Measurements from ENCODE around the gene DDX55.
"Not testable (repeated sequence)": the region's sequence is repeated elsewhere in the genome, so short reads cannot be mapped to it uniquely, and the experiment has no call there.

Gene DDX55

GRCh38 chr12:123601602-123602489 lies at the start of gene DDX55:
TSS of gene DDX55 (plus strand) at chr12:123602099. CDS start at chr12:123602149, 50 bp downstream.
- DNase-seq: peak; percentile 73 to 78

- not testable (repeated sequence) for DNase-seq
Observed at GRCh38 chr12:123554136-123554535, 47.8 kb upstream of the DDX55 start.

- not testable (repeated sequence) for DNase-seq
Observed at GRCh38 chr12:123554843-123555242, 47.1 kb upstream of the DDX55 start.

- DNase-seq: not testable (repeated sequence)
Observed at GRCh38 chr12:123558487-123558886, 43.4 kb upstream of the DDX55 start.

GRCh38 chr12:123559468-123559867 lies 42.4 kb upstream of the DDX55 start:
- no peak for DNase-seq

GRCh38 chr12:123571343-123571813 lies 30.5 kb upstream of the DDX55 start:
- no peak for DNase-seq

GRCh38 chr12:123572391-123572790 lies 29.5 kb upstream of the DDX55 start:
- no peak for DNase-seq

- no peak for DNase-seq
Observed at GRCh38 chr12:123573870-123574269, 28.0 kb upstream of the DDX55 start.

- no peak for DNase-seq
Observed at GRCh38 chr12:123576611-123577010, 25.3 kb upstream of the DDX55 start.

- no peak for DNase-seq
Observed at GRCh38 chr12:123578243-123578642, 23.7 kb upstream of the DDX55 start.

GRCh38 chr12:123578829-123579228 lies 23.1 kb upstream of the DDX55 start:
- DNase-seq: not testable (repeated sequence)

- DNase-seq: no peak
Observed at GRCh38 chr12:123580772-123581171, 21.1 kb upstream of the DDX55 start.

GRCh38 chr12:123591702-123592481 lies 10.0 kb upstream of the DDX55 start:
- DNase-seq: no peak

- no peak for DNase-seq
Observed at GRCh38 chr12:123595729-123596128, 6.2 kb upstream of the DDX55 start.

- DNase-seq: no peak
Observed at GRCh38 chr12:123597100-123597499, 4.8 kb upstream of the DDX55 start.

- no peak for DNase-seq
Observed at GRCh38 chr12:123598522-123598921, 3.4 kb upstream of the DDX55 start.

- no peak for DNase-seq
Observed at GRCh38 chr12:123599310-123599709, 2.6 kb upstream of the DDX55 start.

GRCh38 chr12:123599721-123600120 lies 2.2 kb upstream of the DDX55 start:
- DNase-seq: no peak

GRCh38 chr12:123602651-123603195 lies 824 bp downstream of the DDX55 start:
- DNase-seq: no peak

- not testable (repeated sequence) for DNase-seq
Observed at GRCh38 chr12:123603495-123603894, 1.6 kb downstream of the DDX55 start.

GRCh38 chr12:123607756-123608155 lies 5.9 kb downstream of the DDX55 start:
- no peak for DNase-seq

GRCh38 chr12:123608182-123608581 lies 6.3 kb downstream of the DDX55 start:
- no peak for DNase-seq

- DNase-seq: no peak
Observed at GRCh38 chr12:123614110-123614509, 12.2 kb downstream of the DDX55 start.
